Rectal smooth muscle tissue (tissue), 1 donor: ENCODE results near the gene PLSCR4.

Source experiments
- H3K27ac ChIP-seq: one replicate; pipeline ENCODE4 v1.7.0; 2013; ENCODE audit warnings: low read depth, low read length, inconsistent platforms
- H3K27me3 ChIP-seq: one replicate; pipeline ENCODE4 v1.7.0; 2013; ENCODE audit warnings: low read length; ENCODE audit not compliant: control insufficient read depth, insufficient read depth
- H3K36me3 ChIP-seq: one replicate; pipeline ENCODE4 v1.7.0; 2013; ENCODE audit warnings: low read length; ENCODE audit not compliant: control insufficient read depth, insufficient read depth
- H3K4me1 ChIP-seq: one replicate; pipeline ENCODE4 v1.7.0; 2013; ENCODE audit warnings: low read length; ENCODE audit not compliant: control insufficient read depth, insufficient read depth
- H3K4me3 ChIP-seq: one replicate; pipeline ENCODE4 v1.7.0; 2013; ENCODE audit warnings: low read length
- H3K9ac ChIP-seq: one replicate; pipeline ENCODE4 v1.7.0; 2013; ENCODE audit warnings: low read length

PLSCR4 gene

DNA sequence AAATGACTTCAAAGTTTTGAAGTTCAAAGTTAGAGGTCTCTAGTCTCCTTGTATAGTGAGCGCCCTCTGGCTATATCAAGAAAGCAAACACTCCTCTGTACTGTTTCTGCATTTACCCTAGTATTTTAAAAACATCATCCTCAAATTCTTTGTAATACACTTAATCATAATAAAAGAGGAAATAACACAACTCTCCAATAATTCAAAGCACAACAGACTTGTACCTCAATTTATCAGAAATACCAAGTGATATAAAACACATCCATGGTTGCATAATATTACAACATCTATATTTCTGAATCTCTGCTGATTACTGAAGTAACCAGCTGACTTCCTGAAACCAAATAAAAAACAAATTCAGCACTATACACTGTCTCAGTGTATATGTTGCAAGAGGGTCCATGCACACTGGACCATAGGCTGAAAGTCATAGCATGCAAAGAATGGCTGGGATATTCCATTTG lies 102.4 kb downstream of the PLSCR4 start:
- Histone ChIP-seq H3K36me3 (no peaks in the 10 kb centered on the region), H3K27ac (no peak overlapping the region), H3K9ac (no peak overlapping the region), H3K4me1 (peaks cover 23% of the 10 kb centered on the region), H3K27me3 (no peaks in the 10 kb centered on the region), H3K4me3 (no peak overlapping the region)

DNA sequence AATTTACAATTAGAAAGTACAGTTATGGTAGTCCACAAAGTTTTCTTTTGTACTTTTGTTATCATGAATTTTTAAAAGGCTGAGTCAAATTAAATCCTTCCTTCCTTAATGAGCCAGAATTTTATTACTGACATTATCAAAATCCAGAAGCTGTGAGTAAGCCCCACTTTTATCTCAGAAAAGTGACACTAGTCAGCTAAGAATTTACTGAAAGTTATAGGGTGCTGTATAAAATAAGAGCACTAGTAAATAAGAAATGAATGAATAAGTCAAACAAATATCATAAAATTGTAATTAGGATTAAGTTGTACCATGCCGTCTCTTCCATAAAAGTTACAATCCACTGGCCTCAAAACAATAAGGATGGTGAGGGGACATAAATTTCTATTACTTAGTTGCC lies 105.3 kb downstream of the PLSCR4 start:
- Histone ChIP-seq H3K9ac (no peak overlapping the region), H3K4me3 (no peak overlapping the region), H3K27ac (no peak overlapping the region), H3K4me1 (peaks cover 30% of the 10 kb centered on the region), H3K36me3 (no peaks in the 10 kb centered on the region), H3K27me3 (no peaks in the 10 kb centered on the region)

DNA sequence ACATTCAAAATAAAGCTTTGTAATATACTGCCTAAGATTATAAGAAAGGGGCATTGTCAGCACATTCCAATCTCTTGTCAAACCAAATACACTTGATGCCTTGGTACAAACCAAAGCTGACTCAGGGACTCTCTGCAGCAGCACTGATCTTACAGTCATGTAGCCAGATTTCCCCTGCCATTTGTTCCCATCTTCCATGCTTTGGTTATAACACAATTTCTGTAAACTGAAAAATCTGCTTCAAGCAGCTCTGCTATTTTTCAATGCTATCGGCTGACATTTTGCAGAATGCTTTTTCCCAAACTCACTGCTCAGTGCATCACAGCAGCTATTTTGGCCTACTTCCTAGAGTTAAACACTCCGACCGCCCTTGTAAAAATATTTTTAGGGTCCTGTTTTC lies 108.1 kb downstream of the PLSCR4 start:
- Histone ChIP-seq H3K4me1 (peaks cover 37% of the 10 kb centered on the region), H3K27ac (peak overlapping the region; percentile 29), H3K9ac (no peak overlapping the region), H3K4me3 (no peak overlapping the region), H3K27me3 (no peaks in the 10 kb centered on the region), H3K36me3 (no peaks in the 10 kb centered on the region)
